Liver (tissue), 3 donors: ENCODE measurements around the gene KIRREL3.

Experiments
- GABPA ChIP-seq, 2 donors: IDR thresholded peaks in 1 of 2; conservative IDR thresholded peaks in 1 of 2; 2 replicates each; pipeline ENCODE4 v1.6.1; 2016; ENCODE audit warnings: antibody characterized with exemption in 2 of 2, mild to moderate bottlenecking in 1 of 2, moderate library complexity in 1 of 2
- JUND ChIP-seq, 2 donors: IDR thresholded peaks; 2 replicates each; pipeline ENCODE4 v1.6.1; 2016; ENCODE audit warnings: antibody characterized with exemption in 2 of 2
- MAX ChIP-seq: IDR thresholded peaks from 2 replicates; pipeline ENCODE4 v1.6.1; 2016; ENCODE audit warnings: antibody characterized with exemption
- RAD21 ChIP-seq, 2 donors: IDR thresholded peaks; 2 replicates each; pipeline ENCODE4 v1.6.1; 2016; ENCODE audit warnings: antibody characterized with exemption in 2 of 2, mild to moderate bottlenecking in 2 of 2
- REST ChIP-seq: IDR thresholded peaks from 2 replicates; pipeline ENCODE4 v1.6.1; 2016; ENCODE audit warnings: antibody characterized with exemption, mild to moderate bottlenecking
- SP1 ChIP-seq: IDR thresholded peaks from 2 replicates; pipeline ENCODE4 v1.6.1; 2018; ENCODE audit warnings: antibody characterized with exemption, mild to moderate bottlenecking
- ZBTB33 ChIP-seq: IDR thresholded peaks from 2 replicates; pipeline ENCODE4 v1.6.1; 2016; ENCODE audit warnings: antibody characterized with exemption
- TF ChIP-seq, protein P1 (sequence below): fragments of 150-350 bp; IDR thresholded peaks from 2 replicates; pipeline ENCODE4 v1.5.1; 2017; ENCODE audit warnings: improper control_type of control experiment, low read depth, low read length; ENCODE audit not compliant: missing input control
- donor health status: healthy.
- donor health status: healthy.

DNA sequence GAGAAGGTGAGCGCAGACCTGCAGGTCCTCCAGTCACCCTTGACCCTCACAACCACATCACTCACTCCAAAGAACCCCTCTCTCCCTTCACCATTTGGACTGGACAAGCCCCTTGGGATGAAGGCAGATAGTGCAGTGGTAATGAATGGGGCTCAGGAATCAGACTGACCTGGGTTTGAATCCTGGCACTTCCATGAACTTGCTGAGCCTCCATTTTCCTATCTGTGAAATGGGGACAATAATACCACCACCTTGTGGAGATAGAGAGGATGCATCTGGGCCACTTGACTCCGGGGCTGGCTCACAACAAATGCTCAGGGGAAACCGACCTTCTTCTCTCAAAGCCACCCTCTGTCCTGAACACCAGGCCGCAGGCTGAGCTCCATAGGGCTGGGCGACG is 467.0 kb downstream of the KIRREL3 start:
- TF ChIP-seq MAX (no peak), JUND (IDR thresholded peaks at IDR 0.05) (no peak), SP1 (no peak), RAD21 (IDR thresholded peaks at IDR 0.05) (no peak), REST (no peak), ZBTB33 (no peak), GABPA (IDR thresholded peaks at IDR 0.05 in 1 of 2, conservative IDR thresholded peaks at IDR 0.05 in 1 of 2) (no peak)
- TF ChIP-seq, protein P1, sequence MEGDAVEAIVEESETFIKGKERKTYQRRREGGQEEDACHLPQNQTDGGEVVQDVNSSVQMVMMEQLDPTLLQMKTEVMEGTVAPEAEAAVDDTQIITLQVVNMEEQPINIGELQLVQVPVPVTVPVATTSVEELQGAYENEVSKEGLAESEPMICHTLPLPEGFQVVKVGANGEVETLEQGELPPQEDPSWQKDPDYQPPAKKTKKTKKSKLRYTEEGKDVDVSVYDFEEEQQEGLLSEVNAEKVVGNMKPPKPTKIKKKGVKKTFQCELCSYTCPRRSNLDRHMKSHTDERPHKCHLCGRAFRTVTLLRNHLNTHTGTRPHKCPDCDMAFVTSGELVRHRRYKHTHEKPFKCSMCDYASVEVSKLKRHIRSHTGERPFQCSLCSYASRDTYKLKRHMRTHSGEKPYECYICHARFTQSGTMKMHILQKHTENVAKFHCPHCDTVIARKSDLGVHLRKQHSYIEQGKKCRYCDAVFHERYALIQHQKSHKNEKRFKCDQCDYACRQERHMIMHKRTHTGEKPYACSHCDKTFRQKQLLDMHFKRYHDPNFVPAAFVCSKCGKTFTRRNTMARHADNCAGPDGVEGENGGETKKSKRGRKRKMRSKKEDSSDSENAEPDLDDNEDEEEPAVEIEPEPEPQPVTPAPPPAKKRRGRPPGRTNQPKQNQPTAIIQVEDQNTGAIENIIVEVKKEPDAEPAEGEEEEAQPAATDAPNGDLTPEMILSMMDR = no peak
